GM18907 (cell line): Measurements from ENCODE around the gene MOGAT3.

Experiments
- ATAC-seq: cut with Tn5 transposase; IDR thresholded peaks from one replicate; pipeline ENCODE4 v1.9.1; 2021; ENCODE audit warnings: mild to moderate bottlenecking, moderate library complexity; ENCODE audit not compliant: unreplicated experiment

MOGAT3 gene

GRCh38 chr7:101234636-101235035, 33.8 kb upstream of the MOGAT3 start:
- ATAC-seq = no peak

- no peak for ATAC-seq
These were observed 33.2 kb upstream of the MOGAT3 start for GRCh38 chr7:101233907-101234547.

GRCh38 chr7:101232141-101232850, 31.5 kb upstream of the MOGAT3 start:
- ATAC-seq = no peak

- no peak for ATAC-seq
These were observed 30.8 kb upstream of the MOGAT3 start for GRCh38 chr7:101231644-101232043.

GRCh38 chr7:101226721-101227120, 25.9 kb upstream of the MOGAT3 start:
- no peak for ATAC-seq

- ATAC-seq = no peak
These were observed 24.8 kb upstream of the MOGAT3 start for GRCh38 chr7:101225650-101226049.

- ATAC-seq = no peak
These were observed 22.7 kb upstream of the MOGAT3 start for GRCh38 chr7:101223528-101223927.

GRCh38 chr7:101222275-101222830, 21.5 kb upstream of the MOGAT3 start:
- ATAC-seq = no peak

GRCh38 chr7:101220295-101220694, 19.5 kb upstream of the MOGAT3 start:
- no peak for ATAC-seq

GRCh38 chr7:101218236-101219125, 17.6 kb upstream of the MOGAT3 start:
- peak; percentile 16 for ATAC-seq

GRCh38 chr7:101217388-101218235, 16.8 kb upstream of the MOGAT3 start, which contains the start of the genes PLOD3 and ZNHIT1:
Gene PLOD3, minus strand, starts transcription at chr7:101217581. Its CDS starts 307 bp downstream, at chr7:101217274.
Gene ZNHIT1, plus strand, starts transcription at chr7:101218165. Its CDS starts 31 bp downstream, at chr7:101218196.
- ATAC-seq = peak; percentile 69

- peak; percentile 22 for ATAC-seq
These were observed 16.1 kb upstream of the MOGAT3 start for GRCh38 chr7:101216860-101217387.

- ATAC-seq = no peak
These were observed 15.4 kb upstream of the MOGAT3 start for GRCh38 chr7:101216001-101216859.

- no peak for ATAC-seq
These were observed 11.2 kb upstream of the MOGAT3 start for GRCh38 chr7:101212014-101212413.

- no peak for ATAC-seq
These were observed 10.7 kb upstream of the MOGAT3 start for GRCh38 chr7:101211501-101211900.

- no peak for ATAC-seq
These were observed 9.3 kb upstream of the MOGAT3 start for GRCh38 chr7:101210143-101210542.

- no peak for ATAC-seq
These were observed 8.0 kb upstream of the MOGAT3 start for GRCh38 chr7:101208794-101209193.

- ATAC-seq = no peak
These were observed 6.6 kb upstream of the MOGAT3 start for GRCh38 chr7:101207459-101207858.

GRCh38 chr7:101206665-101207042, 5.8 kb upstream of the MOGAT3 start:
- ATAC-seq = no peak
